Bronchial epithelial cell (primary cell): ENCODE measurements around the gene RAB4A. TPM values are rescaled to one million over a fixed set of nuclear protein-coding genes. Genes with fewer than 3 reads are reported as not detected.

Experiments
- DNase-seq: peaks from one replicate; pipeline ENCODE4 v3.0.0-alpha.2; 2010; ENCODE audit warnings: low read depth
- FAIRE-seq: peaks from 2 replicates; lab custom pipeline; 2011; peaks lifted over from hg19 to GRCh38; lab: Jason Lieb, UNC
- H3K27me3 ChIP-seq: 2 replicates; pipeline ENCODE4 v1.5.1; 2011; ENCODE audit warnings: low read length; ENCODE audit not compliant: control insufficient read depth, insufficient read depth
- H3K36me3 ChIP-seq: 2 replicates; pipeline ENCODE4 v1.5.1; 2011; ENCODE audit warnings: low read length; ENCODE audit not compliant: control insufficient read depth, insufficient read depth
- H3K4me3 ChIP-seq: 2 replicates; pipeline ENCODE4 v1.5.1; 2011; ENCODE audit warnings: mild to moderate bottlenecking, low read depth, low read length, control low read depth
- CTCF ChIP-seq: IDR thresholded peaks from 2 replicates; pipeline ENCODE4 v1.5.1; 2011; ENCODE audit warnings: mild to moderate bottlenecking, moderate library complexity, low read length, control low read depth, inconsistent platforms; ENCODE audit not compliant: insufficient read depth, severe bottlenecking
- total RNA-seq: library from RNA; depleted of rRNA; stranded (reverse); fragments of >200 nt; gene quantifications from 2 replicates; pipeline ENCODE4 v1.2.1, GENCODE V29; 2014

Gene RAB4A
- total RNA-seq, 1 donor from 2014 or later: 39.0 TPM

GRCh38 chr1:229230140-229230892 lies 40.6 kb upstream of the RAB4A start:
- peak; percentile 74 for DNase-seq
- no peak overlapping the region for H3K4me3 ChIP-seq
- no peak for FAIRE-seq
- H3K36me3 ChIP-seq: no peaks in the 10 kb centered on the region
- no peak for TF ChIP-seq CTCF
- no peaks in the 10 kb centered on the region for H3K27me3 ChIP-seq

GRCh38 chr1:229230893-229231753 lies 39.8 kb upstream of the RAB4A start:
- peak; percentile 90 for DNase-seq
- no peaks in the 10 kb centered on the region for H3K27me3 ChIP-seq

GRCh38 chr1:229231754-229232119 lies 39.2 kb upstream of the RAB4A start:
- TF ChIP-seq CTCF: no peak

More at GRCh38 chr1:229230893-229231753, 39.8 kb upstream of the RAB4A start:
- Histone ChIP-seq H3K36me3 (no peaks in the 10 kb centered on the region), H3K4me3 (no peak overlapping the region)
- no peak for TF ChIP-seq CTCF
- no peak for FAIRE-seq

GRCh38 chr1:229234870-229235472 lies 35.9 kb upstream of the RAB4A start:
- H3K27me3 ChIP-seq: no peaks in the 10 kb centered on the region
- TF ChIP-seq CTCF: no peak
- no peaks in the 10 kb centered on the region for H3K36me3 ChIP-seq
- H3K4me3 ChIP-seq: no peak overlapping the region
- FAIRE-seq (no peak), DNase-seq (no peak)

More at GRCh38 chr1:229231754-229232119, 39.2 kb upstream of the RAB4A start:
- Histone ChIP-seq H3K4me3 (no peak overlapping the region), H3K27me3 (no peaks in the 10 kb centered on the region), H3K36me3 (no peaks in the 10 kb centered on the region)
- no peak for DNase-seq
- FAIRE-seq: no peak

GRCh38 chr1:229237320-229237719 lies 33.6 kb upstream of the RAB4A start:
- Histone ChIP-seq H3K36me3 (no peaks in the 10 kb centered on the region), H3K4me3 (no peak overlapping the region), H3K27me3 (no peaks in the 10 kb centered on the region)
- no peak for TF ChIP-seq CTCF
- DNase-seq (no peak), FAIRE-seq (no peak)
